ENCODE measurements around the gene SFR1.

Gene SFR1

GRCh38 chr10:104128214-104128613 is 6.2 kb downstream of the SFR1 start:
- Histone ChIP-seq H3K36me3 (no peaks in the 10 kb centered on the region), H3K27ac (no peak overlapping the region), H3K4me1 (peaks cover 0 to 2% (median 0%) of the 10 kb centered on the region in 4 donors), H3K9me3 (no peaks in the 10 kb centered on the region), H3K27me3 (no peaks in the 10 kb centered on the region), H3K4me3 (no peak overlapping the region)
- no peak for DNase-seq
- intact Hi-C loops (cut with DNase I; ENCODE audit: low total_unique reads): loop anchor here (10.0 kb wide), 2 partner anchors 163 to 233 kb away; partner anchors contain the start of gene SLK
- TF ChIP-seq CTCF (IDR thresholded peaks at IDR 0.05): no peak

GRCh38 chr10:104130041-104130440 is 8.1 kb downstream of the SFR1 start:
- H3K27me3 ChIP-seq: no peaks in the 10 kb centered on the region
- intact Hi-C loops (cut with DNase I; ENCODE audit: low total_unique reads): no loop called here

GRCh38 chr10:104138131-104138530 is 16.2 kb downstream of the SFR1 start:
- Histone ChIP-seq H3K27ac (no peak overlapping the region), H3K9me3 (no peaks in the 10 kb centered on the region), H3K27me3 (no peaks in the 10 kb centered on the region), H3K4me1 (no peaks in the 10 kb centered on the region), H3K4me3 (no peak overlapping the region), H3K36me3 (no peaks in the 10 kb centered on the region)
- DNase-seq: no peak
- TF ChIP-seq CTCF (IDR thresholded peaks at IDR 0.05): no peak
- intact Hi-C loops (cut with DNase I; ENCODE audit: low total_unique reads): no loop called here

More at GRCh38 chr10:104130041-104130440, 8.1 kb downstream of the SFR1 start:
- Histone ChIP-seq H3K9me3 (no peaks in the 10 kb centered on the region), H3K36me3 (no peaks in the 10 kb centered on the region), H3K27ac (no peak overlapping the region), H3K4me1 (no peaks in the 10 kb centered on the region), H3K4me3 (no peak overlapping the region)
- no peak for TF ChIP-seq CTCF (IDR thresholded peaks at IDR 0.05)
- DNase-seq: no peak

- no peaks in the 10 kb centered on the region for H3K9me3 ChIP-seq
- no peaks in the 10 kb centered on the region for H3K27me3 ChIP-seq
- no peak for DNase-seq
- H3K36me3 ChIP-seq: no peaks in the 10 kb centered on the region
- TF ChIP-seq CTCF (IDR thresholded peaks at IDR 0.05): no peak
- intact Hi-C loops (cut with DNase I; ENCODE audit: low total_unique reads): no loop called here
- no peaks in the 10 kb centered on the region for H3K4me1 ChIP-seq
- no peak overlapping the region for H3K27ac ChIP-seq
- no peak overlapping the region for H3K4me3 ChIP-seq
Measured at GRCh38 chr10:104139221-104139620, 17.2 kb downstream of the SFR1 start.

DNA sequence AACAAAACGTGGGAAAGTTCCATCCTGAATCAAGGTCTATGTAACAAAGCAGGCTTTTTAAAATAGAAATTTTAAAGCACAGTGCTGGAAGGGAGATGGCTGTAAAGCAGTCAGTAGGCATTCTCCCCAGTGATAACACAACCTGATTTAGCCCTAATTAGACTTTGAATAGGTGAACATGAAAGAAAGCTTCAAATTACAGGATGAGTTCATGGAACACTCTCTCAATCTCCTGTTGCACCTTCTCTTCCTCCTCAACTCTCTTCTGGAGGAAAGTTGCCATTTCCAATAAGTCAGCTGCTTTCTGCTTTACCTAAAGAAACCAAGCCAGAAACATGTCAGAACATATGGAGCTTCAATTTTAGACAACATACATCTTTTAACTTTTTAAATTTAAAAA is 20.1 kb downstream of the SFR1 start:
- no peak for DNase-seq
- no peak for TF ChIP-seq CTCF (IDR thresholded peaks at IDR 0.05)
- Histone ChIP-seq H3K36me3 (no peaks in the 10 kb centered on the region), H3K4me3 (no peak overlapping the region), H3K4me1 (no peaks in the 10 kb centered on the region), H3K27me3 (no peaks in the 10 kb centered on the region), H3K9me3 (no peaks in the 10 kb centered on the region), H3K27ac (no peak overlapping the region)
- intact Hi-C loops (cut with DNase I; ENCODE audit: low total_unique reads): no loop called here

DNA sequence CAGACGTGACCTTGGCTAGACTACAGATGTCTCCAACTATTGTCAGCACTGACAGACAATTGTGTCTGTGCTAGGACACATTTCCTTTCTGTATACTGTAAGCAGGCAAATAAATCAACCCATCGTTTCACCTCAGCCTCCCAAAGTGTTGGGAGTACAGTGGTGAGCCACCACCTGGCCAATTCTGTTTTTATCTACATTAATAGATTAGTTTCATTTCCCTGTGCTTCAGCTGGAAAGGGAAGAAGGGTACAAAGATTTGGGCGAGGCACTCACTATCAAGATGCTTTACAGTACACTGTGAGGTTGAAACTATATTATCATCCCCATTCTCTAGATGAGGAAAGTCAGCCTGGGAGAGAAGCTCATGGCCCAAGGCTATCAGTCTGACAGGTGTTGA is 21.9 kb downstream of the SFR1 start:
- Histone ChIP-seq H3K36me3 (no peaks in the 10 kb centered on the region), H3K4me1 (no peaks in the 10 kb centered on the region), H3K27me3 (no peaks in the 10 kb centered on the region), H3K4me3 (no peak overlapping the region), H3K27ac (no peak overlapping the region), H3K9me3 (no peaks in the 10 kb centered on the region)
- no peak for TF ChIP-seq CTCF (IDR thresholded peaks at IDR 0.05)
- no peak for DNase-seq
- intact Hi-C loops (cut with DNase I; ENCODE audit: low total_unique reads): no loop called here

All from tibial artery (tissue), 4 donors.